GM12873 (cell line): Measurements from ENCODE around the gene RMI2.

Source experiments
- TF ChIP-seq, protein P1 (sequence below): IDR thresholded peaks from 2 replicates; pipeline ENCODE4 v1.5.1; 2012; ENCODE audit warnings: low read depth, mild to moderate bottlenecking, moderate library complexity, low read length, control low read depth; ENCODE audit not compliant: insufficient read depth; ENCODE audit errors: missing control alignments

The RMI2 gene

DNA sequence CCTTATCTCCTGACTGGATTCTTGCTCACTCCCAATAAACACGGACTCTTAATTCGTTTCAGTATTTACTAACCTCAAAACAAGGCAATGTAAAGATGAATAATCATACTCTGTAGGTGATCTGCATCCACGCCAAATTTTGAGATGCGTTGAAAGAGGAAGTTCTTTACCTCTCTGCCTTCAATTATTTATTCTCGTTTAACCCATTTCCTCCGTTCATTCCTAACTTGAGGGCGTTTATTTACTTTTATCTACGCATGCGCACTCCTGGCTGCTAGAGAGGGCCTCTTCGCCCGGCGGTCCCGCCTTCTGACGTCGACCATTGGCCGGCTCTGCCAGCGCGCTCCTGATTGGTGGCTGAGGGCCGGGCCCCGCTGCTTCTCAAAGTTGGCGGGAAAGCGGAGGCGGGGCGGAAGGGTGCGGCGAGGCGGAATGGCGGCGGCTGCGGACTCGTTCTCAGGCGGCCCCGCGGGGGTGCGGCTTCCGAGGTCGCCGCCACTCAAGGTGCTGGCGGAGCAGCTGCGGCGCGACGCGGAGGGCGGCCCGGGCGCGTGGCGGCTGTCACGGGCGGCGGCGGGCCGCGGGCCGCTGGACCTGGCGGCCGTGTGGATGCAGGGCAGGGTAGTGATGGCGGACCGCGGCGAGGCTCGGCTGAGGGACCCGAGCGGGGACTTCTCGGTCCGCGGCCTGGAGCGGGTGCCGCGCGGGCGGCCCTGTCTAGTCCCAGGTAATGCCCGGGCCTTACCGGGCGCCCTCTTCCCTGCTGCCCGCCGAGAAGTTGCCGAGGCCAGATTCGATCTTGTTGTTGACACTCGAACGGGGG lies at the start of gene RMI2:
Gene RMI2, plus strand, starts transcription at position 420 of the 823 bp plus-strand sequence. Its CDS starts 13 bp downstream, at position 433.
- TF ChIP-seq, protein P1, sequence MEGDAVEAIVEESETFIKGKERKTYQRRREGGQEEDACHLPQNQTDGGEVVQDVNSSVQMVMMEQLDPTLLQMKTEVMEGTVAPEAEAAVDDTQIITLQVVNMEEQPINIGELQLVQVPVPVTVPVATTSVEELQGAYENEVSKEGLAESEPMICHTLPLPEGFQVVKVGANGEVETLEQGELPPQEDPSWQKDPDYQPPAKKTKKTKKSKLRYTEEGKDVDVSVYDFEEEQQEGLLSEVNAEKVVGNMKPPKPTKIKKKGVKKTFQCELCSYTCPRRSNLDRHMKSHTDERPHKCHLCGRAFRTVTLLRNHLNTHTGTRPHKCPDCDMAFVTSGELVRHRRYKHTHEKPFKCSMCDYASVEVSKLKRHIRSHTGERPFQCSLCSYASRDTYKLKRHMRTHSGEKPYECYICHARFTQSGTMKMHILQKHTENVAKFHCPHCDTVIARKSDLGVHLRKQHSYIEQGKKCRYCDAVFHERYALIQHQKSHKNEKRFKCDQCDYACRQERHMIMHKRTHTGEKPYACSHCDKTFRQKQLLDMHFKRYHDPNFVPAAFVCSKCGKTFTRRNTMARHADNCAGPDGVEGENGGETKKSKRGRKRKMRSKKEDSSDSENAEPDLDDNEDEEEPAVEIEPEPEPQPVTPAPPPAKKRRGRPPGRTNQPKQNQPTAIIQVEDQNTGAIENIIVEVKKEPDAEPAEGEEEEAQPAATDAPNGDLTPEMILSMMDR: no peak

- TF ChIP-seq, protein P1: no peak
Observed at GRCh38 chr16:11295672-11296071, 49.6 kb upstream of the RMI2 start.

DNA sequence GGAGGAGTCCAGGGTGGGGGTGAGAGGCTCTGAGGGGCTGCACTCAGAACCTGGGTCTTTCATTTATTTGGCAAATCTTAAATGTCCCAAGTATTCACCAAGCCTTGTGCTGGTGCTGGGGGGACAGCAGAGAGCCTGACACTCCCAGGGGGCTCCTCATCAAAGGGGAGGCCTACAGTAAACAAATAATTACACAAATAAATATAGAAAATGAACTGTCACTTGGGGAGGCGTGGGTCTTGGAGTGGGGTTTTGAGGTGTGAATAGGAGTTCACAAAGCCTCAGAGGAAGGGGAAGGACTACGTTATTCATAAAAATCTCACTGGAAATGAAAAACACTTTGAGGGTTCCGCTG lies 48.9 kb upstream of the RMI2 start:
- TF ChIP-seq, protein P1: no peak

GRCh38 chr16:11296706-11297491 lies 48.4 kb upstream of the RMI2 start:
- TF ChIP-seq, protein P1: no peak

DNA sequence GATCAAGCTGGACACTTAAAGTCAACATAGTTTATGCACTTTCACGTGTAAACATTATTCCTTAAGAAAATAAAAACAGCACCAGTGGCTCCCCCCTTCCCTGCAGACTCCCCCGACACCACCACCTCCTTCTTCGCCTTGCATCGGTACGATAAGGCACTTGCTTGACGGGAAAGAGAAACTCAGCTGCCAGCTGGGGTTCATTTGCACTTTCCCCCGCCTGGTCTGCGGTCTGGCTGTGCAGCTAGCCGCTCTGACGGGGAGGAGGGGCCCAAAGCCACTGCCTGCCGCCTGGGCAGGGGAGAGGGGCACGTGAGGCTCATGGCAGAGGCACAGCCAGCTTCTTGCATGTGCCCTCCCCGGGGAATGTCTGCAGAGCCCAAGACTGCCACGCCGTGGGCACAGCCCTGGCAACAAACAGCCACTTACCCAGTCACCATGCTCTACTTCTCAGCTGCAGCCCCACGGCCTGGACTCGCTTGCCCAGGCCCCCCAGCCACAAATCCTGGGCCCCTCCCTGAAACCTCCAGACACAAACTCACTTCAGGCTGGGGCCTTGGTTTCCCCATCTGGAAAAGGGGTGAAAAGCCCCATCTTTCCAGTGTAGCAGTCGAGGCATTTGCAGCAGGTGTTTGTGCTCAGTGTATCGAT lies 47.6 kb upstream of the RMI2 start:
- TF ChIP-seq, protein P1: no peak

DNA sequence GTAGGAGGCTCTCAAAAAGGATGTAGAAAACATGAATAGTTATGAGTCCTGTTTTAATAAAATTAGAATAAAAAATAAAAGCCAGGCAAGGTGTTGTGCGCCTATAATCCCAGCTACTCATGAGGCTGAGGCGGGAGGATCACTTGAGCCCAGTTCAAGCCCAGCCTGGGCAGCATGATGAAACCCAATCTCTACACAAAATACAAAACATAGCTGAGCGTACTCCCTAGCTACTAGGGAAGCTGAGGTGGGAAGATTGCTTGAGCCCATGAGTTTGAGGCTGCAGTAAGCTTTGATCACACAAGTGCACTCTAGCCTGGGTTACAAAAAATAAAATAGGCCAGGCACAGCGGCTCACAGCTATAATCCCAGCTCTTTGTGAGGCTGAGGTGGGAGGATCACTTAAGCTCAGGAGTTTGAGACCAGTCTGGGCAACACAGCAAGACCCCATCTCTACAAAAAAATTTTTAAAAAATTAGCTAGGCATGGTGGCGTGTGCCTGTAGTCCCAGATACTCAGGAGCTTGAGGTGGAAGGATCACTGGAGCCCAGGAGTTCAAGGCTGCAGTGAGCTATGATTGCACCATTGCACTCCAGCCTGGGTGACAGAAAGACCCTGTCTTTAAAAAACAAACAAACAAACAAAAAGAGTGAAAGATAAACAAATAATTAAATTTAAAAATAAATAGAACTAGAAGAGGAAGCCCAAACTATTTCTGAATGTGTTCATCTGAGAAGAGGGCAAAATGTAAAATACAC lies 46.9 kb upstream of the RMI2 start:
- TF ChIP-seq, protein P1: no peak
